DND-41 (cell line): ENCODE measurements around the gene EVA1C.
"Not testable (repeated sequence)": the region's sequence is repeated elsewhere in the genome, so short reads cannot be mapped to it uniquely, and the experiment has no call there.

Experiments
- ATAC-seq: fragments of 200-7000 bp; cut with Tn5 transposase; 3 replicates; pipeline ENCODE4 v1.9.1; 2021; ENCODE audit warnings: low read depth; ENCODE audit not compliant: insufficient read depth
- DNase-seq: peaks from one replicate; pipeline ENCODE4 v3.0.0-alpha.2; 2020
- H2AFZ ChIP-seq: 2 replicates; pipeline ENCODE4 v1.6.0; 2012; ENCODE audit warnings: low read depth, low read length
- H3K27ac ChIP-seq: 2 replicates; pipeline ENCODE4 v1.5.1; 2012; ENCODE audit warnings: low read length, inconsistent platforms
- H3K27me3 ChIP-seq: fragments of 200-600 bp; sonication (generic); 2 replicates; pipeline ENCODE4 v1.6.0; 2012; ENCODE audit warnings: low read length, mild to moderate bottlenecking, inconsistent platforms; ENCODE audit not compliant: insufficient read depth, poor library complexity
- H3K36me3 ChIP-seq: 2 replicates; pipeline ENCODE4 v1.5.1; 2012; ENCODE audit warnings: low read length, inconsistent platforms; ENCODE audit not compliant: insufficient read depth
- H3K4me1 ChIP-seq: 2 replicates; pipeline ENCODE4 v1.5.1; 2012; ENCODE audit warnings: mild to moderate bottlenecking, low read length; ENCODE audit not compliant: insufficient read depth
- H3K4me2 ChIP-seq: 2 replicates; pipeline ENCODE4 v1.6.0; 2012; ENCODE audit warnings: mild to moderate bottlenecking, moderate library complexity, low read length, inconsistent platforms; ENCODE audit not compliant: insufficient read depth
- H3K4me3 ChIP-seq, 2 experiments: fragments of 200-600 bp in 1 of 2; shearing (Covaris generic) in 1 of 2; 2 replicates each; pipeline ENCODE4 v1.5.1; 2012 to 2016; ENCODE audit warnings: inconsistent platforms in 2 of 2, low read length in 2 of 2, mild to moderate bottlenecking in 2 of 2, low read depth in 1 of 2, moderate library complexity in 1 of 2
- H3K79me2 ChIP-seq: 2 replicates; pipeline ENCODE4 v1.6.0; 2012; ENCODE audit warnings: low read length, inconsistent platforms; ENCODE audit not compliant: insufficient read depth
- H3K9ac ChIP-seq: 2 replicates; pipeline ENCODE4 v1.6.0; 2012; ENCODE audit warnings: low read depth, mild to moderate bottlenecking, inconsistent platforms, low read length, moderate library complexity
- H3K9me3 ChIP-seq: 2 replicates; pipeline ENCODE4 v1.5.1; 2012; ENCODE audit warnings: low read length, moderate library complexity, mild to moderate bottlenecking, inconsistent platforms; ENCODE audit not compliant: insufficient read depth, severe bottlenecking
- H4K20me1 ChIP-seq: 2 replicates; pipeline ENCODE4 v1.6.0; 2012; ENCODE audit warnings: low read length; ENCODE audit not compliant: insufficient read depth
- CTCF ChIP-seq: IDR thresholded peaks from 2 replicates; pipeline ENCODE4 v1.5.1; 2012; ENCODE audit warnings: borderline replicate concordance, low read length, moderate library complexity, mild to moderate bottlenecking; ENCODE audit not compliant: poor library complexity, severe bottlenecking; ENCODE audit errors: extremely low read depth
- EZH2 ChIP-seq: IDR thresholded peaks from 3 replicates; pipeline ENCODE4 v1.6.1; 2012; ENCODE audit warnings: borderline replicate concordance, low read depth, mild to moderate bottlenecking, moderate library complexity, low read length, inconsistent platforms; ENCODE audit not compliant: severe bottlenecking

The EVA1C gene

GRCh38 chr21:32507342-32507919 is 94.9 kb downstream of the EVA1C start:
- no peaks in the 10 kb centered on the region for H3K79me2 ChIP-seq
- no peaks in the 10 kb centered on the region for H4K20me1 ChIP-seq
- no peak overlapping the region for H3K9ac ChIP-seq
- H2AFZ ChIP-seq: no peak overlapping the region
- DNase-seq (no peak), ATAC-seq (no peak)
- no peak overlapping the region for H3K4me2 ChIP-seq
- TF ChIP-seq CTCF (no peak), EZH2 (no peak)
- no peaks in the 10 kb centered on the region for H3K36me3 ChIP-seq
- no peak overlapping the region for H3K4me3 ChIP-seq
- H3K27me3 ChIP-seq: no peaks in the 10 kb centered on the region
- no peak overlapping the region for H3K27ac ChIP-seq
- H3K9me3 ChIP-seq: peaks cover 4% of the 10 kb centered on the region
- no peaks in the 10 kb centered on the region for H3K4me1 ChIP-seq

GRCh38 chr21:32508036-32508435 is 95.5 kb downstream of the EVA1C start:
- H3K9ac ChIP-seq, DNase-seq, H3K9me3 ChIP-seq, H3K79me2 ChIP-seq, H3K4me3 ChIP-seq, H3K36me3 ChIP-seq, H2AFZ ChIP-seq, H3K4me1 ChIP-seq, ATAC-seq, H3K27ac ChIP-seq, H3K27me3 ChIP-seq, H4K20me1 ChIP-seq, H3K4me2 ChIP-seq: not testable (repeated sequence)

GRCh38 chr21:32508558-32508957 is 96.1 kb downstream of the EVA1C start:
- Histone ChIP-seq H3K27me3 (no peaks in the 10 kb centered on the region), H3K79me2 (no peaks in the 10 kb centered on the region), H2AFZ (no peak overlapping the region), H3K4me3 (no peak overlapping the region), H3K27ac (no peak overlapping the region), H3K9ac (no peak overlapping the region), H3K36me3 (no peaks in the 10 kb centered on the region), H3K9me3 (peaks cover 4% of the 10 kb centered on the region), H3K4me2 (no peak overlapping the region), H4K20me1 (no peaks in the 10 kb centered on the region), H3K4me1 (no peaks in the 10 kb centered on the region)
- TF ChIP-seq EZH2 (no peak), CTCF (no peak)
- ATAC-seq (no peak), DNase-seq (no peak)

- H3K9ac ChIP-seq, H2AFZ ChIP-seq, H3K4me2 ChIP-seq, H3K27me3 ChIP-seq, H3K79me2 ChIP-seq, ATAC-seq, H3K4me1 ChIP-seq, H4K20me1 ChIP-seq, DNase-seq, H3K36me3 ChIP-seq, H3K27ac ChIP-seq, H3K4me3 ChIP-seq, H3K9me3 ChIP-seq: not testable (repeated sequence)
Measured at GRCh38 chr21:32508975-32509374, 96.5 kb downstream of the EVA1C start.
